Measurements from ENCODE around the gene UPF2. TPM values are rescaled to one million over a fixed set of nuclear protein-coding genes. Genes with fewer than 3 reads are reported as not detected.

The UPF2 gene
- total RNA-seq, 3 donors from 2014 or later (not counting 1 experiment from before 2014, with no cell fraction given) = 29.3 to 33.2 (median 30.1) TPM

- Histone ChIP-seq H3K4me3 (ENCODE audit: low read length) (no peak overlapping the region), H3K9me3 (ENCODE audit: control insufficient read depth, insufficient read depth, low read length) (no peaks in the 10 kb centered on the region), H3K27ac (ENCODE audit: low read length) (no peak overlapping the region), H3K4me1 (ENCODE audit: control insufficient read depth, insufficient read depth, low read length) (peaks cover 8% of the 10 kb centered on the region), H3K27me3 (ENCODE audit: control insufficient read depth, insufficient read depth, low read length) (no peaks in the 10 kb centered on the region), H3K36me3 (ENCODE audit: control insufficient read depth, insufficient read depth, low read length) (no peaks in the 10 kb centered on the region)
- ATAC-seq (no peak), DNase-seq (no peak)
- no peak overlapping the region for H3K4me3 Mint-ChIP-seq
- TF ChIP-seq CTCF (IDR thresholded peaks at IDR 0.05) = no peak
- H3K27me3 Mint-ChIP-seq (ENCODE audit: low read depth in 2 of 2) = no peaks in the 10 kb centered on the region
- H3K36me3 Mint-ChIP-seq = no peaks in the 10 kb centered on the region
- intact Hi-C loops (cut with micrococcal nuclease) = no loop called here
- peaks cover 7 to 8% of the 10 kb centered on the region in 2 donors for H3K4me1 Mint-ChIP-seq
- WGBS (ENCODE audit: insufficient coverage) = 91% methylated on average over 20 of the region's 21 CpGs
- no peak overlapping the region for H3K27ac Mint-ChIP-seq
- no peaks in the 10 kb centered on the region for H3K9me3 Mint-ChIP-seq
Measured at GRCh38 chr10:11881477-11882417, 160.9 kb downstream of the UPF2 start.

GRCh38 chr10:11881030-11881476 is 161.6 kb downstream of the UPF2 start:
- ATAC-seq (peak in 1 of 3 donors; percentile 21), DNase-seq (no peak)
- Mint-ChIP-seq H3K4me3 (no peak overlapping the region), H3K27ac (no peak overlapping the region), H3K27me3 (ENCODE audit: low read depth in 2 of 2) (no peaks in the 10 kb centered on the region), H3K9me3 (no peaks in the 10 kb centered on the region), H3K4me1 (peaks cover 7 to 8% of the 10 kb centered on the region in 2 donors), H3K36me3 (no peaks in the 10 kb centered on the region)
- H3K27me3 ChIP-seq (ENCODE audit: control insufficient read depth, insufficient read depth, low read length) = no peaks in the 10 kb centered on the region
- peaks cover 8% of the 10 kb centered on the region for H3K4me1 ChIP-seq (ENCODE audit: control insufficient read depth, insufficient read depth, low read length)
- H3K4me3 ChIP-seq (ENCODE audit: low read length) = no peak overlapping the region
- H3K27ac ChIP-seq (ENCODE audit: low read length) = no peak overlapping the region
- intact Hi-C loops (cut with micrococcal nuclease) = no loop called here
- no peaks in the 10 kb centered on the region for H3K9me3 ChIP-seq (ENCODE audit: control insufficient read depth, insufficient read depth, low read length)
- 93% methylated on average over 11 of the region's 11 CpGs for WGBS (ENCODE audit: insufficient coverage)
- no peak for TF ChIP-seq CTCF (IDR thresholded peaks at IDR 0.05)
- no peaks in the 10 kb centered on the region for H3K36me3 ChIP-seq (ENCODE audit: control insufficient read depth, insufficient read depth, low read length)

- WGBS (ENCODE audit: insufficient coverage) = 96% methylated on average over 32 of the region's 32 CpGs
- H3K4me1 Mint-ChIP-seq = peaks cover 7 to 8% of the 10 kb centered on the region in 2 donors
- Histone ChIP-seq H3K9me3 (ENCODE audit: control insufficient read depth, insufficient read depth, low read length) (no peaks in the 10 kb centered on the region), H3K4me3 (ENCODE audit: low read length) (no peak overlapping the region), H3K27me3 (ENCODE audit: control insufficient read depth, insufficient read depth, low read length) (no peaks in the 10 kb centered on the region), H3K27ac (ENCODE audit: low read length) (no peak overlapping the region), H3K36me3 (ENCODE audit: control insufficient read depth, insufficient read depth, low read length) (no peaks in the 10 kb centered on the region), H3K4me1 (ENCODE audit: control insufficient read depth, insufficient read depth, low read length) (peaks cover 9% of the 10 kb centered on the region)
- no peak overlapping the region for H3K27ac Mint-ChIP-seq
- H3K4me3 Mint-ChIP-seq = no peak overlapping the region
- ATAC-seq = no peak
- H3K27me3 Mint-ChIP-seq (ENCODE audit: low read depth in 2 of 2) = no peaks in the 10 kb centered on the region
- H3K9me3 Mint-ChIP-seq = no peaks in the 10 kb centered on the region
- no peak for TF ChIP-seq CTCF (IDR thresholded peaks at IDR 0.05)
- DNase-seq = no peak
- no peaks in the 10 kb centered on the region for H3K36me3 Mint-ChIP-seq
- intact Hi-C loops (cut with micrococcal nuclease) = no loop called here
Measured at GRCh38 chr10:11880151-11881029, 162.2 kb downstream of the UPF2 start.
